Fibroblast of lung (primary cell): ENCODE results near the gene CCR2.

Source experiments
- CTCF ChIP-seq, 2 donors: IDR thresholded peaks in 1 of 2; conservative IDR thresholded peaks in 1 of 2; 1 replicate in 1 of 2; 2 replicates in 1 of 2; pipeline ENCODE4 v1.5.1; 2011 to 2012; ENCODE audit warnings: low read length in 2 of 2, control low read depth in 1 of 2, inconsistent platforms in 1 of 2, low read depth in 1 of 2, mild to moderate bottlenecking in 1 of 2
- EZH2 ChIP-seq: IDR thresholded peaks from 2 replicates; pipeline ENCODE4 v1.5.1; 2012; ENCODE audit warnings: low read length, control low read depth, mild to moderate bottlenecking; ENCODE audit errors: missing control alignments

- TF ChIP-seq CTCF (conservative IDR thresholded peaks at IDR 0.05 in 1 of 2, IDR thresholded peaks at IDR 0.05 in 1 of 2; ENCODE audit: low read depth in 1 of 2, low read length in 2 of 2) (no peak), EZH2 (no peak)
Measured at GRCh38 chr3:46383211-46383950, 29.5 kb downstream of the CCR2 start.
